CD4-positive, alpha-beta T cell treated with Interleukin-17A for 4 hours (primary cell): Measurements from ENCODE around the gene HLA-B.
"Not testable (repeated sequence)": the region's sequence is repeated elsewhere in the genome, so short reads cannot be mapped to it uniquely, and the experiment has no call there.

Experiments
- DNase-seq: peaks from one replicate; pipeline ENCODE4 v3.0.0-alpha.2; 2020; ENCODE audit warnings: mixed read lengths

HLA-B gene

DNA sequence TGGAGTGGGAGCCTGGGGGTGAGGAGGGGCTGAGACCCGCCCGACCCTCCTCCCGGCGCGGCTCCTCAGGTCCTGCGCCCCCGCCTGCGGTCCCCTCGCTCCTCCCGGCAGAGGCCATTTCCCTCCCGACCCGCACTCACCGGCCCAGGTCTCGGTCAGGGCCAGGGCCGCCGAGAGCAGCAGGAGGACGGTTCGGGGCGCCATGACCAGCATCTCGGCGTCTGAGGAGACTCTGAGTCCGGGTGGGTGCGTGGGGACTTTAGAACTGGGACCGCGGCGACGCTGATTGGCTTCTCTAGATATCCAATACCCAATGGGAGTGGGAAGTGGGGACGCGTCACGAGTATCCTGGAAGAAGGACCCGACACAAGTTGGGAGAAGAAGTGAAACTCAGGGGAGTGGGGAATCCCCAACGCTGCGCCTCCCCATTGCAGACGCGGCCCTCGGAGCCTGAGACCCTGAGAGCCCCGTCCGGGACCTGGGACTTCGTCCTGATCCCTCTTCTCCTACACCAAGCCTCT lies at the start of gene HLA-B:
Gene HLA-B (minus strand): TSS at position 234 of the 521 bp plus-strand sequence. CDS start 21 bp downstream, at position 213.
- DNase-seq = peak; percentile 91

DNA sequence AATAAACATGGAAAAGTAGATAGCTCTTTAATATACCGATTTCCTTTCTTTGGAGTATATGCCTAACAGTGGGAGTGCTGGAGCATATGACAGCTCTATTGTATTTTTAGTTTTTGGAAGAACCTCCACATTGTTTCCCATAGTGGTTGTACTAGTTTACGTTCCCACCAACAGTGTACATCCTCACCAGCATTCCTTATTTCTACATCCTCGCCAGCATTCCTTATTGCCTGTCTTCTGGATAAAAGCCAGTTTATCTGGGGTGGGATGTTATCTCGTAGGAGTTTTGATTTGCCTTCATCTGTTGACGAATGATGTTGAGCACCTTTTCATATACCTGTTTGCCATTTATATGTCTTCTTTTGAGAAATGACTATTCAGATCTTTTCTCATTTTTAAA lies 49.0 kb upstream of the HLA-B start:
- no peak for DNase-seq

GRCh38 chr6:31404061-31404364 lies 47.0 kb upstream of the HLA-B start:
- DNase-seq = not testable (repeated sequence)

- peak; percentile 75 for DNase-seq
Observed at GRCh38 chr6:31403283-31404060, 46.5 kb upstream of the HLA-B start, which contains the start of gene MICA. Gene MICA, plus strand, starts transcription at chr6:31403595. Its CDS starts 38 bp downstream, at chr6:31403633.

DNA sequence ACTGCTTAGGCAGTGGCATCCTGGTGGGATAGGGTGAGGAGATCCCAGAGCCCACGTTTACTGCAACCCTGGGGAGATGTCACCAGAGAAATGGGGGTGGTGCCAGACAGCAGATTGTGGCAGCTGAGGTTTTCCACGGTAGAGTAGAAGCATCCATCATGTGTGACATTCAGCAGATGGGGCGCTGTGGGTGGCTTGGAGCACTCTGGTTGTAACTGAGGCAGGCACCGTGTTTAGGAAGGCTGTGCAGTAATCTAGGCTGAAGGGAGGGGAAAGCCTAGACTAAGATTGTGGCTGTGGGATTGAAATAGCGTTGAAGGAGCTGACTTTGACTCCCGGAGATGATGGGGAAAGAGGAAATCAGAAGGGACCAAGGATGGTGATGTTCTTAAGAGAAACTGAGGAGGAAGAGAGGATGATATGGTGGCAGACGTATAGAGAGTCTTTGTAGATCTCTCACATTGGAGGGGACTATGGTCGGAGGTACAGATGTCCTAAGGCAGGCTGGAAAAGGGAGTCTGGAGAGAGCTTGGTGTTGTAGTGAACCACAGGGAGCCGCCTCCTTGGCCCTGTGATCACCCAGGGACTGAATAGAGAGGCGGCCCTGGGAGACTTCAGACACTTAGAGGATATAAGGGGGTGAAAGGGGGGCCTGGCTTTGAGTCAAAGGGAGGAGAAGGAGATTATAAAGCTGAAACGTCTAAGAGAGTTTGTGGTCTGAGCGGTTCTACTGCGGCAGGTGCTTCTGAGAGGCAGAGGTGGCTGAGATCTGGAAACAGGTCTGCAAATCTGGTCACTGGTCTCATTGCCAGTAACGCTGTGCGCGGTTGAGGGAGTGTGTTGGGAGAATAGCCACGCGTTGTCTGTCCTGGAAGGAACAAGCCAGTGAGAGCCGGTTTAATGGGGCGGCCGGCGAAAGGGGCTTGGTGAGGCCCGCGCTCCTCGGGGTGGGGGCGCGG lies 45.6 kb upstream of the HLA-B start:
- peak; percentile 49 for DNase-seq

DNA sequence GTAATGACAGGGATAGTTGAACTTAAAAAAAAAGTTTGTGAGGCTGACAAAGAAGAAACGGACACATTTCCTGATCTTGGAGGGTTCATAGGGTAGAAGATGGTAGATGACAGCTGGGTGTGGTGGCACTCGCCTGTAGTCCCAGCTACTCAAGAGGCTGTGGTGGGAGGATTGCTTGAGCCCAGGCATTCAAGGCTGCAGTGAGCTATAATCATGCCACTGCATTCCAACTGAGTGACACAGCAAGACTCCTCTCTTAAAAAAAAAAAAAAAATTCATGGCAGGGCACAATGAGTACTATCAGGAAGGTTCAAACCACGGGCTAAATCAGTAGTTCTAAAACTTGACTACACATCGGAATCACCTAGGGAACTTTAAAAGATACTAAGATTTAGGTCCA lies 44.4 kb upstream of the HLA-B start:
- peak; percentile 13 for DNase-seq

DNA sequence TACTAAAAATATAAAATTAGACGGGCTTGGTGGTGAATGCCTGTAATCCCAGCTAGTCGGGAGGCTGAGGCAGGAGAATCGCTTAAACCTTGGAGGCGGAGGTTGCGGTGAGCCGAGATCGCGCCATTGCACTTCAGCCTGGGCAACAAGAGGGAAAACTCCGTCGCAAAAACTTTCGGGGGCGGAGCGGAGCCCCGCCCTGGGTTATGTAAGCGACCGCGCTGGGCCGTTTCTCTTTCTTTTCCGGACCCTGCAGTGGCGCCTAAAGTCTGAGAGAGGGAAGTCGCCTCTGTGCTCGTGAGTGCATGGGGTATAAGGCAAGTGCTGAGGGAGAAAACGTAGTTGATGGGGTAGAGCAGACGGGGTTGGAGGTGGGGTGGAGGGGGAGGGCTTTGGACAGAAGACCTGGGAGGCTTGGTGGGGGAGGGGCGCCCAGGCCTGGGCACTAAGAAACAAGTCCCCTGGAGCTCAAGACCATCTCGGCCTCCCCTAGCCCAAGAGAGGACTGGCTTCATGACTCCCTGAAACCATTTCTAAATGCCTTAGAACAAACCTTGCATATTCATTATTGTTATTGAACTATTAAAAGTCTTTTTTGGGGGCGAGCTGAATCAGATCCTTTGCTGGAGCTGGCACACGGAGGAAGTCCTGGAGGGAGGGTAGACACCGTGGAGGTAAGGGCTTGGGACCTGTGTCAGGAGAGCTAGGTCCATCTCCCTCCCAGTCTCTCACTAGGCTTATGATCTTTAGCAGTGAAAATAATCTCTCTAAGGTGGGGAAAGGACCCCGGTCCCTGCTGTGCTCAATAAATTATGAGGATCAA lies 43.7 kb upstream of the HLA-B start:
- peak; percentile 82 for DNase-seq

GRCh38 chr6:31399589-31400466 lies 42.8 kb upstream of the HLA-B start:
- DNase-seq = peak; percentile 70

DNA sequence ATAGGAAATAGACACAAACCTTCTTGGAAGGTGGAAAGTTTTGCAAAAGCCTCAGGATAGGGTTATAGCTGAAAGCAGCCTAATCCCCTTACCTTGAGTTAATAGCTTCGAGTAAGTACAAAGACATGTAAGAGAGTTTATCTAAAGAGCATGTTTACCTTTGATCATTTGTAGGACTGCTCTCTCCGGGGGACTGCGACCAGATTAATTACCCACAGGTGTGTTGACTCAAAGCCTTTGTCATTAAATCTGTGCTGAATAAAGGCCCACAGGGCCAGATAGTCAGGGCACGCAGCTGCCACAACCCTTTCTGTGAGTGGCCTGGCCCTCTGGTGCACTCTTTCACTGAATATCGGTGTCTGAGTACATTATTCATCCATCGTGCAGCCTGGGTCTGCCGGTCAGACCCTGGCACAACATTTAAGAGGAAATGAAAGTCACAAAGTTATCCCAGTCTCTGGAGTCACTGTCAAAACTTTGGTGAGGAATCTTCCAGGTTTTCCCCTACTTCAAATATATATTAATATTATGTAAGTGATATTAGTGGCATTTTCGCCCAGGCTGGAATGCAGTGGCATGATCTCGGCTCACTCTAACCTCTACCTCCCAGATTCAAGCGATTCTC lies 41.0 kb upstream of the HLA-B start:
- no peak for DNase-seq

GRCh38 chr6:31397153-31397499 lies 40.1 kb upstream of the HLA-B start:
- DNase-seq = not testable (repeated sequence)

DNA sequence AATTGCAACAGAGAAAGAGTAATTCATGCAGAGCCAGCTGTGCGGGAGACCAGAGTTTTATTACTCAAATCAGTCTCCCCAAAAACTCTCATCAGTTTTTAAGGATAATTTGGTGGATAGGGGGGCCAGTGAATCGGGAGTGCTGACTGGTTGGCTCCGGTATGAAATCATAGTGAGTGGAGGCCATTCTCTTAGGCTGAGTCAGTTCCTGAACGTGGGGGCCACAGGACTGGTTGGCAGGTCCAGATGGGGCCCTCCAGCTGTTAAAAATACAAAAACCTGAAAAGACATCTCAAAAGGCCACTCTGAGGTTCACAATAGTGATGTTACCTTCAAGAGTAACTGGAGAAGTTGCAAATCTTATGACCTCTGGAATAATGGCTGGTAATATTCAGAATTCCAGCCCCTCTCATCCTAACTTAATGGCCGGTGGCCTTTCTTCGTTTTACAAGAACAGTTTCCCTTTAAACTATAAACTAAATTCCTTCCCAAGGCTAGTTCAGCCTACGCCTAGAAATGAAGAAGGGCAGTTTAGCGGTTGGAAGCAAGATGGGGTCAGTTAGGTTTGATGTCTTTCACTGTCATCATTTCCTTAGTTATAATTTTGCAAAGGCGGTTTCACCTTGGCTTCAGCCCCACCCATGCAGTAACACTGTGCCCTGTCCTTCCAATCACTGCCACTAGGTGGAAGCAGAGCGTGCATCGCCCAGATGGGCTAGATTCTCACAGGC lies 39.6 kb upstream of the HLA-B start:
- peak; percentile 89 for DNase-seq

- DNase-seq = no peak
Observed at GRCh38 chr6:31395832-31396231, 38.9 kb upstream of the HLA-B start.

DNA sequence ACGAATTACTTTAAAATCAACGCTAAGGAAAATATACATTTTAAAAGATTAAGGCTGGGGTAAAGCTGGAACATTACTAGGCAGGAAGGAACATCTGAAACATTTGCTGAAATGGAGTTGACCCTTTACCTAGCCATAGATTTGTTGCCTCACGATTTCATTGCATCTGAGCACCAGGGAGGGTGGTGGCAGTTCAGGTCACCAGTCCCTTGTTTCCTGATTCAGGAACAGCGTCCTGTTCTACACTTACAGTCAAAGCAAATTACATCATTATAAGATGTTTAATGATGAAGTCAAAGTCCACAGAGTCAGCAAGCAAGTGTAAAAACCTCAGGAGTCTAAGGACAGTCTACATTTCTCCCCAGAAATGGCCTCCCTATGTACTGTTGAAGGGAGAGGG lies 37.4 kb upstream of the HLA-B start:
- no peak for DNase-seq

DNA sequence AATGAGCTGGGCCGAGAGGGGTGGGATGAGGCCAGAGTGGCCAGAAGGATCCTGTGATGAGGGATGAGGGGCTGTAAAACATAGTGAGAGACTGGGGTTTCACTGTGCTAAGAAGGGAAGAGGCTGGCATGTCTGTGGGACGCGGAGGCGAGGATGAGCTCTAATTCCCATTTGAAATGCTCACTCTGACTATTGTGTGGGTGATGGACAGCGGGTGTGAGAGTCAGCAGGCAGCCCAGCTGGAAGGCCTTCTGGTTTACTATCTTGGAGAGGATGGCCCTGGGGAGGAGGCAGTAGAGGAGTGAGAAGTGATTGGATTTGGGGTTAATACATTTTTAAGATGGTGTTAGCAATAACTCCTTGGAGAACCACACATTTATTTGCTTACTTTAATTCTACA lies 37.0 kb upstream of the HLA-B start:
- no peak for DNase-seq

GRCh38 chr6:31389802-31390132 lies 32.8 kb upstream of the HLA-B start:
- DNase-seq = not testable (repeated sequence)

GRCh38 chr6:31388916-31389801 lies 32.2 kb upstream of the HLA-B start:
- not testable (repeated sequence) for DNase-seq

DNA sequence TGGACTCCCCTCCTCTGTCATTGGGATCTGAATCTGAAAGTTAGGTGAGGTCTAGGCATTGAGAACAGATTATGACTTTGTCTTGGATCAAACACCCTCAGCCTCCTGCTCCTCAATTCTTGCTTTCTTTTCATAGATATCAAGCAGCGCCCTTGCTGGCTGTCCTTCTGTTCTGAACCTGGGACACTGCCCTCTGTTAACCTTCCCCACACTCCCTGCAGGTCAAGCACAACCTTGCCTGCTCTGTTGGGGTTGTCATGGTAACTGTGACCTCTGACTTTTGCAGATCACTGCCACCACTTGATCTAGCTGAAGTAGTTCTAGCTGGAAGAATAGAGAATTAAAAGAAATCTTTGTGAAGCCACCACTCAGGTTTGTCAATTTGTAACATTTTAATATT lies 30.0 kb upstream of the HLA-B start:
- no peak for DNase-seq

GRCh38 chr6:31386099-31386498 lies 29.1 kb upstream of the HLA-B start:
- DNase-seq = no peak

GRCh38 chr6:31385041-31385440 lies 28.1 kb upstream of the HLA-B start:
- DNase-seq = no peak

GRCh38 chr6:31383149-31383548 lies 26.2 kb upstream of the HLA-B start:
- DNase-seq = no peak
